Activated CD4-positive, alpha-beta memory T cell treated with anti-CD3 and anti-CD28 coated beads, Interleukin-2, amount 10 ng/mL, durations not matched to agents 7 days and 5 days (primary cell): Measurements from ENCODE around the gene CBX5. TPM values are rescaled to one million over a fixed set of nuclear protein-coding genes. Genes with fewer than 3 reads are reported as not detected.
"Not testable (repeated sequence)": the region's sequence is repeated elsewhere in the genome, so short reads cannot be mapped to it uniquely, and the experiment has no call there.

Source experiments
- CTCF ChIA-PET: fragments of 350-600 bp; sonication (Branson Sonifier 250); formaldehyde crosslinking; loops from one replicate; lab custom pipeline; 2021; ENCODE audit warnings: antibody characterized with exemption, inconsistent platforms; lab: Charles Lee
- POLR2A ChIA-PET: fragments of 350-600 bp; sonication (Branson Sonifier 250); formaldehyde crosslinking; loops from one replicate; lab custom pipeline; 2021; ENCODE audit warnings: antibody characterized with exemption; lab: Charles Lee
- DNase-seq: peaks from one replicate; pipeline ENCODE4 v3.0.0-alpha.2; 2020
- H3K27ac Mint-ChIP-seq: one replicate; pipeline ENCODE4 v1.8.0; 2021; ENCODE audit warnings: mild to moderate bottlenecking, mixed read lengths
- H3K27me3 Mint-ChIP-seq: one replicate; pipeline ENCODE4 v1.8.0; 2021; ENCODE audit warnings: mixed read lengths
- H3K36me3 Mint-ChIP-seq: one replicate; pipeline ENCODE4 v1.8.0; 2021; ENCODE audit warnings: low read depth, mixed read lengths
- H3K4me1 Mint-ChIP-seq: one replicate; pipeline ENCODE4 v1.8.0; 2021; ENCODE audit warnings: mixed read lengths
- H3K4me3 Mint-ChIP-seq: one replicate; pipeline ENCODE4 v1.8.0; 2021; ENCODE audit warnings: mild to moderate bottlenecking, mixed read lengths
- H3K9me3 Mint-ChIP-seq: one replicate; pipeline ENCODE4 v1.8.0; 2021; ENCODE audit warnings: mixed read lengths
- total RNA-seq, 2 experiments: library from RNA; stranded (reverse); gene quantifications; one replicate each; pipeline ENCODE4 v1.2.3, GENCODE V29; 2021

Gene CBX5
- total RNA-seq, 2 experiments from 2014 or later: 103 to 106 TPM

GRCh38 chr12:54230555-54230954 lies 49.4 kb downstream of the CBX5 start:
- Mint-ChIP-seq H3K27ac (no peak overlapping the region), H3K4me3 (no peak overlapping the region), H3K9me3 (no peaks in the 10 kb centered on the region), H3K4me1 (peaks cover 10% of the 10 kb centered on the region), H3K36me3 (peaks cover 14% of the 10 kb centered on the region), H3K27me3 (no peaks in the 10 kb centered on the region)
- POLR2A ChIA-PET: no interaction called here
- CTCF ChIA-PET: interaction anchor here (1.3 kb wide), 1 partner anchor 11 kb away, joined by 10 read pairs; no protein-coding TSS in a partner anchor
- DNase-seq: no peak

GRCh38 chr12:54229624-54230212 lies 50.2 kb downstream of the CBX5 start:
- no peaks in the 10 kb centered on the region for H3K27me3 Mint-ChIP-seq
- peaks cover 11% of the 10 kb centered on the region for H3K36me3 Mint-ChIP-seq
- DNase-seq: no peak
- no peak overlapping the region for H3K4me3 Mint-ChIP-seq
- POLR2A ChIA-PET: interaction anchor here (1.2 kb wide), 1 partner anchor 10 kb away, joined by 3 read pairs; no protein-coding TSS in a partner anchor
- H3K4me1 Mint-ChIP-seq: peaks cover 10% of the 10 kb centered on the region
- no peak overlapping the region for H3K27ac Mint-ChIP-seq
- no peaks in the 10 kb centered on the region for H3K9me3 Mint-ChIP-seq
- CTCF ChIA-PET: no interaction called here

GRCh38 chr12:54228471-54228870 lies 51.5 kb downstream of the CBX5 start:
- POLR2A ChIA-PET: interaction anchor here (1.0 kb wide), 1 partner anchor 8 kb away, joined by 3 read pairs; no protein-coding TSS in a partner anchor
- CTCF ChIA-PET: interaction anchor here (0.7 to 2.7 kb wide), 8 partner anchors 10 to 171 kb away, joined by 3 to 11 read pairs (median 3); partner anchors contain the start of gene COPZ1
- H3K27ac Mint-ChIP-seq: no peak overlapping the region
- H3K4me3 Mint-ChIP-seq: no peak overlapping the region
- no peaks in the 10 kb centered on the region for H3K27me3 Mint-ChIP-seq
- no peak for DNase-seq
- H3K36me3 Mint-ChIP-seq: peaks cover 8% of the 10 kb centered on the region
- peaks cover 10% of the 10 kb centered on the region for H3K4me1 Mint-ChIP-seq
- no peaks in the 10 kb centered on the region for H3K9me3 Mint-ChIP-seq

- not testable (repeated sequence) for H3K9me3 Mint-ChIP-seq, H3K4me1 Mint-ChIP-seq, H3K27me3 Mint-ChIP-seq, H3K27ac Mint-ChIP-seq, H3K36me3 Mint-ChIP-seq, DNase-seq, H3K4me3 Mint-ChIP-seq
- CTCF ChIA-PET: interaction anchor here (0.7 to 2.7 kb wide), 8 partner anchors 10 to 171 kb away, joined by 3 to 11 read pairs (median 3); partner anchors contain the start of gene COPZ1
- POLR2A ChIA-PET: interaction anchor here (1.0 kb wide), 1 partner anchor 9 kb away, joined by 3 read pairs; no protein-coding TSS in a partner anchor
Measured at GRCh38 chr12:54227927-54228326, 52.0 kb downstream of the CBX5 start.

GRCh38 chr12:54227376-54227775 lies 52.5 kb downstream of the CBX5 start:
- CTCF ChIA-PET: interaction anchor here (1.0 to 2.7 kb wide), 7 partner anchors 9 to 141 kb away, joined by 3 to 11 read pairs (median 3); partner anchors contain the start of gene COPZ1
- DNase-seq: no peak
- peaks cover 5% of the 10 kb centered on the region for H3K36me3 Mint-ChIP-seq
- peaks cover 8% of the 10 kb centered on the region for H3K4me1 Mint-ChIP-seq
- no peaks in the 10 kb centered on the region for H3K9me3 Mint-ChIP-seq
- POLR2A ChIA-PET: interaction anchor here (1.0 kb wide), 1 partner anchor 9 kb away, joined by 3 read pairs; no protein-coding TSS in a partner anchor
- no peaks in the 10 kb centered on the region for H3K27me3 Mint-ChIP-seq
- H3K4me3 Mint-ChIP-seq: no peak overlapping the region
- H3K27ac Mint-ChIP-seq: no peak overlapping the region

- CTCF ChIA-PET: interaction anchor here (1.6 kb wide), 1 partner anchor 27 kb away, joined by 3 read pairs; no protein-coding TSS in a partner anchor
- H3K9me3 Mint-ChIP-seq: no peaks in the 10 kb centered on the region
Measured at GRCh38 chr12:54225666-54226065, 54.3 kb downstream of the CBX5 start.

GRCh38 chr12:54222609-54223008 lies 57.3 kb downstream of the CBX5 start:
- no peaks in the 10 kb centered on the region for H3K36me3 Mint-ChIP-seq
- H3K27me3 Mint-ChIP-seq: peaks cover 8% of the 10 kb centered on the region
- H3K4me1 Mint-ChIP-seq: peaks cover 17% of the 10 kb centered on the region
- POLR2A ChIA-PET: no interaction called here
- H3K27ac Mint-ChIP-seq: no peak overlapping the region
- DNase-seq: no peak
- H3K9me3 Mint-ChIP-seq: no peaks in the 10 kb centered on the region
- CTCF ChIA-PET: interaction anchor here (1.1 to 2.7 kb wide), 3 partner anchors 16 to 137 kb away, joined by 3 to 8 read pairs (median 3); partner anchors contain the start of gene COPZ1
- H3K4me3 Mint-ChIP-seq: no peak overlapping the region

More at GRCh38 chr12:54225666-54226065, 54.3 kb downstream of the CBX5 start:
- no peak for DNase-seq
- Mint-ChIP-seq H3K27me3 (no peaks in the 10 kb centered on the region), H3K4me1 (peaks cover under 1% of the 10 kb centered on the region), H3K4me3 (no peak overlapping the region), H3K36me3 (no peaks in the 10 kb centered on the region), H3K27ac (no peak overlapping the region)
- POLR2A ChIA-PET: interaction anchor here (0.9 to 1.2 kb wide), 2 partner anchors 55 to 142 kb away, joined by 3 read pairs; no protein-coding TSS in a partner anchor

- POLR2A ChIA-PET: interaction anchor here (1.1 kb wide), 1 partner anchor 63 kb away, joined by 3 read pairs; no protein-coding TSS in a partner anchor
- no peak for DNase-seq
- Mint-ChIP-seq H3K36me3 (no peaks in the 10 kb centered on the region), H3K4me3 (no peak overlapping the region), H3K4me1 (peaks cover 28% of the 10 kb centered on the region), H3K27ac (no peak overlapping the region), H3K9me3 (no peaks in the 10 kb centered on the region), H3K27me3 (peaks cover 8% of the 10 kb centered on the region)
- CTCF ChIA-PET: interaction anchor here (0.9 to 2.8 kb wide), 8 partner anchors 14 to 147 kb away, joined by 3 to 10 read pairs (median 4); partner anchors contain the start of gene COPZ1
Measured at GRCh38 chr12:54221402-54221984, 58.4 kb downstream of the CBX5 start.

GRCh38 chr12:54220567-54220966 lies 59.4 kb downstream of the CBX5 start:
- ChIA-PET CTCF (interaction anchor here (0.5 to 2.8 kb wide), 9 partner anchors 13 to 660 kb away, joined by 3 to 13 read pairs (median 3); no protein-coding TSS in a partner anchor), POLR2A (interaction anchor here (1.1 to 1.2 kb wide), 2 partner anchors 9 to 64 kb away, joined by 3 read pairs; no protein-coding TSS in a partner anchor)
- no peak for DNase-seq
- Mint-ChIP-seq H3K27me3 (peaks cover 8% of the 10 kb centered on the region), H3K27ac (no peak overlapping the region), H3K36me3 (no peaks in the 10 kb centered on the region), H3K4me1 (peaks cover 37% of the 10 kb centered on the region), H3K9me3 (no peaks in the 10 kb centered on the region), H3K4me3 (no peak overlapping the region)

GRCh38 chr12:54220092-54220557 lies 59.8 kb downstream of the CBX5 start:
- POLR2A ChIA-PET: interaction anchor here (1.1 to 1.2 kb wide), 2 partner anchors 9 to 64 kb away, joined by 3 read pairs; no protein-coding TSS in a partner anchor

GRCh38 chr12:54217774-54218241 lies 62.1 kb downstream of the CBX5 start:
- no peak overlapping the region for H3K27ac Mint-ChIP-seq
- CTCF ChIA-PET: interaction anchor here (0.5 to 1.8 kb wide), 6 partner anchors 10 to 209 kb away, joined by 3 to 5 read pairs (median 4); partner anchors contain the start of gene HOXC8

More at GRCh38 chr12:54220092-54220557, 59.8 kb downstream of the CBX5 start:
- CTCF ChIA-PET: interaction anchor here (0.5 to 2.8 kb wide), 16 partner anchors 11 to 659 kb away, joined by 3 to 13 read pairs (median 4); no protein-coding TSS in a partner anchor
- Mint-ChIP-seq H3K36me3 (no peaks in the 10 kb centered on the region), H3K4me1 (peaks cover 40% of the 10 kb centered on the region), H3K27me3 (peaks cover 8% of the 10 kb centered on the region), H3K9me3 (no peaks in the 10 kb centered on the region), H3K27ac (no peak overlapping the region), H3K4me3 (no peak overlapping the region)
- DNase-seq: peak; percentile 75

More at GRCh38 chr12:54217774-54218241, 62.1 kb downstream of the CBX5 start:
- H3K36me3 Mint-ChIP-seq: no peaks in the 10 kb centered on the region
- no peaks in the 10 kb centered on the region for H3K9me3 Mint-ChIP-seq
- no peak overlapping the region for H3K4me3 Mint-ChIP-seq
- peaks cover 51% of the 10 kb centered on the region for H3K4me1 Mint-ChIP-seq
- peaks cover 10% of the 10 kb centered on the region for H3K27me3 Mint-ChIP-seq
- POLR2A ChIA-PET: interaction anchor here (0.5 to 1.6 kb wide), 3 partner anchors 63 to 209 kb away, joined by 3 to 6 read pairs (median 4); partner anchors contain the start of genes CBX5, HNRNPA1 and HOXC8
- no peak for DNase-seq
